CD4-positive, alpha-beta T cell treated with Interleukin-6 at 100 ng/mL for 8 hours (primary cell): Measurements from ENCODE around the gene AXIN1.

ENCODE experiments used
- DNase-seq: peaks from one replicate; pipeline ENCODE4 v3.0.0-alpha.2; 2020; ENCODE audit warnings: mixed read lengths, low spot score

Gene AXIN1

GRCh38 chr16:297832-298231, 54.7 kb downstream of the AXIN1 start:
- DNase-seq = no peak

GRCh38 chr16:296806-297510, 55.6 kb downstream of the AXIN1 start:
- DNase-seq = no peak

- DNase-seq = no peak
Observed at GRCh38 chr16:296276-296675, 56.2 kb downstream of the AXIN1 start.

GRCh38 chr16:293043-293775, 59.3 kb downstream of the AXIN1 start:
- DNase-seq = no peak

- no peak for DNase-seq
Observed at GRCh38 chr16:291539-291938, 61.0 kb downstream of the AXIN1 start.

GRCh38 chr16:290681-291405, 61.7 kb downstream of the AXIN1 start:
- no peak for DNase-seq

GRCh38 chr16:290015-290680, 62.4 kb downstream of the AXIN1 start:
- DNase-seq = no peak

- no peak for DNase-seq
Observed at GRCh38 chr16:289395-289997, 63.0 kb downstream of the AXIN1 start.

GRCh38 chr16:287981-288920, 64.3 kb downstream of the AXIN1 start:
- no peak for DNase-seq

GRCh38 chr16:287298-287811, 65.2 kb downstream of the AXIN1 start:
- DNase-seq = no peak

GRCh38 chr16:286491-287297, 65.8 kb downstream of the AXIN1 start:
- no peak for DNase-seq

- DNase-seq = no peak
Observed at GRCh38 chr16:285146-286055, 67.1 kb downstream of the AXIN1 start.

- DNase-seq = no peak
Observed at GRCh38 chr16:284204-285120, 68.1 kb downstream of the AXIN1 start.

- no peak for DNase-seq
Observed at GRCh38 chr16:283033-283805, 69.3 kb downstream of the AXIN1 start, which contains the start of gene PDIA2. Gene PDIA2, plus strand, starts transcription at chr16:283164. Its CDS starts 6 bp downstream, at chr16:283170.

- DNase-seq = no peak
Observed at GRCh38 chr16:282491-282890, 70.0 kb downstream of the AXIN1 start.

- DNase-seq = no peak
Observed at GRCh38 chr16:281660-282255, 70.8 kb downstream of the AXIN1 start.
